ENCODE data around the gene PTK6.
"Not testable (repeated sequence)": the region's sequence is repeated elsewhere in the genome, so short reads cannot be mapped to it uniquely, and the experiment has no call there.

The PTK6 gene

GRCh38 chr20:63536997-63537524, at the start of gene PTK6:
TSS of gene PTK6 (minus strand) at chr20:63537376. CDS start at chr20:63537314, 62 bp downstream.
- DNase-seq, result no peak

GRCh38 chr20:63586797-63587196, 49.6 kb upstream of the PTK6 start:
- DNase-seq, result no peak

- DNase-seq, result no peak
Measured at GRCh38 chr20:63585616-63586565, 48.7 kb upstream of the PTK6 start.

GRCh38 chr20:63582382-63583063, 45.3 kb upstream of the PTK6 start:
- DNase-seq, result no peak

- DNase-seq, result no peak
Measured at GRCh38 chr20:63580796-63581461, 43.8 kb upstream of the PTK6 start.

GRCh38 chr20:63579017-63579694, 42.0 kb upstream of the PTK6 start:
- DNase-seq, result no peak

GRCh38 chr20:63578224-63579016, 41.2 kb upstream of the PTK6 start:
- no peak for DNase-seq

- DNase-seq, result no peak
Measured at GRCh38 chr20:63577317-63577894, 40.2 kb upstream of the PTK6 start.

GRCh38 chr20:63576311-63576710, 39.1 kb upstream of the PTK6 start:
- DNase-seq, result no peak

GRCh38 chr20:63574829-63575743, 37.9 kb upstream of the PTK6 start:
- DNase-seq, result no peak

- DNase-seq, result peak; percentile 63
Measured at GRCh38 chr20:63574156-63574828, 37.1 kb upstream of the PTK6 start, which contains the start of gene HELZ2. TSS of gene HELZ2 (minus strand) at chr20:63574239. CDS start at chr20:63572385, 1,854 bp downstream.

- DNase-seq, result no peak
Measured at GRCh38 chr20:63573647-63574131, 36.5 kb upstream of the PTK6 start.

- DNase-seq, result no peak
Measured at GRCh38 chr20:63572788-63573646, 35.8 kb upstream of the PTK6 start.

GRCh38 chr20:63572071-63572787, 35.1 kb upstream of the PTK6 start:
- DNase-seq, result no peak

GRCh38 chr20:63571087-63571478, 33.9 kb upstream of the PTK6 start:
- not testable (repeated sequence) for DNase-seq

GRCh38 chr20:63570281-63571086, 33.3 kb upstream of the PTK6 start:
- DNase-seq, result no peak
